ENCODE results near the gene TMEM131. TPM values are rescaled to one million over a fixed set of nuclear protein-coding genes. Genes with fewer than 3 reads are reported as not detected.
"Not testable (repeated sequence)": the region's sequence is repeated elsewhere in the genome, so short reads cannot be mapped to it uniquely, and the experiment has no call there.

The TMEM131 gene, protein sequence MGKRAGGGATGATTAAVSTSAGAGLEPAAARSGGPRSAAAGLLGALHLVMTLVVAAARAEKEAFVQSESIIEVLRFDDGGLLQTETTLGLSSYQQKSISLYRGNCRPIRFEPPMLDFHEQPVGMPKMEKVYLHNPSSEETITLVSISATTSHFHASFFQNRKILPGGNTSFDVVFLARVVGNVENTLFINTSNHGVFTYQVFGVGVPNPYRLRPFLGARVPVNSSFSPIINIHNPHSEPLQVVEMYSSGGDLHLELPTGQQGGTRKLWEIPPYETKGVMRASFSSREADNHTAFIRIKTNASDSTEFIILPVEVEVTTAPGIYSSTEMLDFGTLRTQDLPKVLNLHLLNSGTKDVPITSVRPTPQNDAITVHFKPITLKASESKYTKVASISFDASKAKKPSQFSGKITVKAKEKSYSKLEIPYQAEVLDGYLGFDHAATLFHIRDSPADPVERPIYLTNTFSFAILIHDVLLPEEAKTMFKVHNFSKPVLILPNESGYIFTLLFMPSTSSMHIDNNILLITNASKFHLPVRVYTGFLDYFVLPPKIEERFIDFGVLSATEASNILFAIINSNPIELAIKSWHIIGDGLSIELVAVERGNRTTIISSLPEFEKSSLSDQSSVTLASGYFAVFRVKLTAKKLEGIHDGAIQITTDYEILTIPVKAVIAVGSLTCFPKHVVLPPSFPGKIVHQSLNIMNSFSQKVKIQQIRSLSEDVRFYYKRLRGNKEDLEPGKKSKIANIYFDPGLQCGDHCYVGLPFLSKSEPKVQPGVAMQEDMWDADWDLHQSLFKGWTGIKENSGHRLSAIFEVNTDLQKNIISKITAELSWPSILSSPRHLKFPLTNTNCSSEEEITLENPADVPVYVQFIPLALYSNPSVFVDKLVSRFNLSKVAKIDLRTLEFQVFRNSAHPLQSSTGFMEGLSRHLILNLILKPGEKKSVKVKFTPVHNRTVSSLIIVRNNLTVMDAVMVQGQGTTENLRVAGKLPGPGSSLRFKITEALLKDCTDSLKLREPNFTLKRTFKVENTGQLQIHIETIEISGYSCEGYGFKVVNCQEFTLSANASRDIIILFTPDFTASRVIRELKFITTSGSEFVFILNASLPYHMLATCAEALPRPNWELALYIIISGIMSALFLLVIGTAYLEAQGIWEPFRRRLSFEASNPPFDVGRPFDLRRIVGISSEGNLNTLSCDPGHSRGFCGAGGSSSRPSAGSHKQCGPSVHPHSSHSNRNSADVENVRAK (N-terminal part only)
- polyA plus RNA-seq (2013, experiment 1 of 2; ENCODE audit: insufficient read length): 26.3 TPM
- 22.3 TPM for polyA plus RNA-seq (2013, experiment 2 of 2; ENCODE audit: insufficient read length)

DNA sequence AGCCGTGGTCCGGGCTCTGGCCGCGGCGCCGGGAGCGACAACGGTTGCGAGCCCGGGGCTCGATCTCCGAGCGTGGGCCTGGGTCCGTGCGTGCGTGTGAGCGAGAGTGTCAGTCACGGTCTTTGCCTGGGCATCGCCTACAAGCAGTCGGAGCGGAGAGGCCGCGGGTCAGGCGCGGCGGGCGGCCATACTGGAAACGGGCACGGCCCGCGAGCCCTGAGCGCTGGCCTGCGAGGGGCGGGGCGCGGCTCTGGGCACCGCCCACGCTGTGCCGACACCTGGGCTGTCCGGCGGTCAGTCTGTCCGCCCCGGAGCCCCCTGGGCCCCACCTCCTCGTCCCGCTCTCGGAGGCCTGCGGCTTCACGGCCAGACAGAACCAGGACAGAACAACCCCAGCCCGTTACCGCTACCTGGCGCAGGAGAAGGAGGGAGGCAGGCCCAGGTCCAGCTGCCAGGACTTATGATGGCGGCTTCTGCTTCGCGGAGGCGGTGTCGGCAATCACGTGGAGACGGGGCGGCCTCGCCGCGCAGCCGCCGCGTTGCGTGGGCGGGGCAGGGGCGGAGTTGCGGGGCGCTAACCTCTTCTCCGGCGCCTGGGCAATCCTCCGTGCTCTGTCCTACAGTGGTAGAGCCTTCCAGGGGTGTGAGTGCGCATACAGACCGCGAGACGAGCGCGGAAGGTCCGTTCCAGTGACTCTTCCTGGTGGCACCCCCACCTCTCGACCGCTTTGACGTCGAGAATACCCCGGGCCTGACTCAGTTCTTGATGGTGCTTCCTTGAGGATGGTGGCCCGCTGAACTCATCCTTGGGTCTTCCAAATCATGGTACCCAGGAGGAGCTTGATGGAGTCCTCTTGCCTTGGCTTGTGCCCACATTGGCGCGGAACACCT, at the start of gene TMEM131:
Gene TMEM131, minus strand, starts transcription at position 215 of the 891 bp plus-strand sequence. CDS start 286 bp downstream, outside the sequence.
- DNase-seq: peak; percentile 92

DNA sequence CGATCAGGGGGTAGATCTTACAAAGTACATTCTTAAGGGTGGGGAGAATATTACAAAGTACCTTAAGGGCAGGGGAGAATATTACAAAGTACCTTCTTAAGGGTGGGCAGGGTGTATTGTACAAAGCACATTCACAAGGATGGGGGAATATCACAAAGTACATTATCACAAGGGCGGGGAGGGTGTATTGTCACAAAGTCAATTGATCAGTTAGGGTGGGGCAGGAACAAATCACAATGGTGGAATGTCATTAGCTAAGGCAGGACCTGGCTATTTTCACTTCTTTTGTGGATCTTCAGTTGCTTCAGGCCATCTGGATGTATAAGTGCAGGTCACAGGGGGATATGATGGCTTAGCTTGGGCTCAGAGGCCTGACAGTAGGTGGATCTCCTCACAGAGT, 49.0 kb upstream of the TMEM131 start:
- DNase-seq: not testable (repeated sequence)

DNA sequence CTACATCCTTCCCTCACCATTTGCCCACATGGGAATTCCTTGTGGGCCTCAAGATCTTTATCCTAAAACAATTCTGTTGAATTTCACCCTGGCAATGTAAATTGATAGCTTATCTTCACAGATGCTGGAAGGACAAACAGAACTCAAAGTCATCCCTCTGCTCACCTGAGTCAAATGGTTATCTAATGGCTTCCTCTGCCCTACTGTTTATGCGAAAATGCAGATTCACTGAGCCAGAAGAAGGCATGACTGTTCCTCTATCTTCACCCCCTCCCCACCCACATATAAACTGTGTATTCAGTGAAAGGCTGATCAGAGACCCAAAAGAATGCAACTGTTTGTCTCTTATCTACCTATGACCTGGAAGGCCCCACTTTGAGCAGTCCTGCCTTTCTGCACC, 47.4 kb upstream of the TMEM131 start:
- DNase-seq: no peak

DNA sequence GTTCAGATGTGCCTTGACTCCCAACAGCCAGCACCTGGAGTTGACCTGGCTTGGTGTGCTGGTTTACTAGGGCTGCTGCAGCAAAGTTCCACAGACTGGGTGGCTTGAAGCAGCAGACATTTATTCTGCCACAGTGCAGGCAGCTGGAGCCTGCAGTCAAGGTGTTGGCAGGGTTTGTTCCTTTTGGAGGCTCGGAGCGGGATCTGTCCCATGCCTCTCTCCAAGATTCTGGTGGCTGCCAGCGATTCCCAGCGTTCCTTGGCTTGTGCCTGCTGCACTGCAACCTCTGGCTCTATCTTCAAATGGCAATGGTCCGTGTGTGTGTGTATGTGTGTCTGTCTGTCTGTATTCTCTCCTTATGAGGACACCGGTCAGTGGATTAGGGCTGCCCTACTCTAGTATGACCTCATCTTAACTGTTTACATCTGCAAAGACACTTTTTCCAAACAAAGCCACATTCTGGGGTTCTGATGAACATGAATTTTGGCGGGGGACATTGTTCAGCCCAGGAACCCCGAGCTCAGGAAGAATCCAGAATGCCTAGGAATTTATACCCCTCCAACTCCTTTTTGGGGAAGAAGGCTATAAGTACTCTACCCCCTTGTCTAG, 44.7 kb upstream of the TMEM131 start:
- no peak for DNase-seq

DNA sequence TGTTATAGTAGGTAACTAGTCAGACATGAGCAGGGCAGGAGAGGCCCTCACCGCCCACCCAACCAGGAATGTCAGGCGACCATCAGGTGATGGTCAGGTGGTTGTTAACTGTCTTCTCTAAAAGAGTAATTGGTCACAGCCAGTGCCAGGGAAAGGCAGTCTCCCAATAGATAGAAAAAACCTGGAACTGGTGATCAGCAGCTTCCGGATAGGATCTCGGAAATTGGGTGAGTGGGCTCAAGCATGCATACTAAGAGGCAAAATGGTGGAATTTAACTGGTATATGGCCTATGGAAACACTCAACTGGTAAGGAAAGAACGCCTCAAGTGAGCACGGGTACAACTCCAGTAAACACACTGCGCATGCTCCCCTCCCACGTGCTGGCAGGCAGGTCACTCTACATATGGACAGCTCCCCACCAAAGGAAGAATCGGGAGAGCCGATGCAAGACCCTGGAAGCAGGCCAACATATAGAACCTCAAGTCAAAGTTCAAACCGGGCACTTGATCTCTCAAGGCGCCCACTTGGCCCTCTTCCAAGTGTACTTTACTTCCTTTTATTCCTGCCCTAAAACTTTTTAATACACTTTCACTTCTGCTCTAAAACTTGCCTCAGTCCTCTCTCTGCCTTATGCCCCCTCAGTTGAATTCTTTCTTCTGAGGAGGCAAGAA, 43.5 kb upstream of the TMEM131 start:
- DNase-seq: no peak

DNA sequence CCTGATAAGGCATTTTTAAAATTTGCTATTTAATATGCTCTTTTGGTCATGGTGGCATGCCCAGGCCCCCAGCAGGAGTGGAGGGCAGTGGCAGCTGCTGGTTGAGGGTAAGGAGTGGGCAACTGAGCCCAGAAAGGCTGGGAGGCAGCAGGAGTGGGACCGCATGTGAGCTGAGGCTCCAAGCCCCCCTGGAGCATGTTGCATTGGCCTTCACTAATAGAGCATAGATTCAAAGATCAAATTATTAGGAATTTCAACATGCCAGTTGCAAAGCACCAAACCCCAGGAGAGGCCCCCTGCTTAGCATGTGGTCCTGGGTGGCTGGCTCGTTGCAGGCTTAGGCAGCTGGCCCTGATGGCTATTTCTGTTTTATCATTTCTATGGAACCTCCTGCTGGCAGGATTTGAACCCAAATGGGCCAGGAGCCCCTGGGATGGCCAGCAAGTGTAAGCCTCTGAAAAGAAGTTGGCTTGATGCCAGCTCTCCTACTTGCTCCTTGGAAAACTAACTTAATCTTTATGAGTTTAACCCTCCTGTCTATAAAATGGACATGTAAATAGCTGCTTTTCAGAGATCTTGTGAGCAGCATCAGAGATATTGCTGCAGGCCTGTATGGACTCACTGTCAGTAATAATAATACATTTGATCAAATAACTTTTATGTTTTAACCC, 42.1 kb upstream of the TMEM131 start:
- DNase-seq: no peak

DNA sequence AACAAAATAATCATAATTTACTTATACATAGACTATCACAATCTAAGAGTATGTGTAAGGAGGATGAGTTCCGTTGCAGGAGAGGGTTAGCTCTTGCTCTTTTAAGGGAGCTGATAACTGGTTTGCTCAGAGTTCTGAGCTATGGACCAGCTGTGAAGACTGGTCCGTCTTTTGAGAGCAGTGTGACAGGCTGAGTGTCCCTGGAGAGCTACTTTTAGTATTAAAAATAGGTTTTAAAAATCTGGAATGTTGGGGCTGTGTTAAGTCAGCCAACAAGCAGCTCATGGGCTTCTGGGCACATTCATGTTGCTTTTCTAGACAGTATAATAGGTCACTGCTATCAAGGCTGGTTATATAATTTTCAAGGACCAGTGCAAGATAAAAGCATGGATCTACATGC, 41.5 kb upstream of the TMEM131 start:
- DNase-seq: no peak

DNA sequence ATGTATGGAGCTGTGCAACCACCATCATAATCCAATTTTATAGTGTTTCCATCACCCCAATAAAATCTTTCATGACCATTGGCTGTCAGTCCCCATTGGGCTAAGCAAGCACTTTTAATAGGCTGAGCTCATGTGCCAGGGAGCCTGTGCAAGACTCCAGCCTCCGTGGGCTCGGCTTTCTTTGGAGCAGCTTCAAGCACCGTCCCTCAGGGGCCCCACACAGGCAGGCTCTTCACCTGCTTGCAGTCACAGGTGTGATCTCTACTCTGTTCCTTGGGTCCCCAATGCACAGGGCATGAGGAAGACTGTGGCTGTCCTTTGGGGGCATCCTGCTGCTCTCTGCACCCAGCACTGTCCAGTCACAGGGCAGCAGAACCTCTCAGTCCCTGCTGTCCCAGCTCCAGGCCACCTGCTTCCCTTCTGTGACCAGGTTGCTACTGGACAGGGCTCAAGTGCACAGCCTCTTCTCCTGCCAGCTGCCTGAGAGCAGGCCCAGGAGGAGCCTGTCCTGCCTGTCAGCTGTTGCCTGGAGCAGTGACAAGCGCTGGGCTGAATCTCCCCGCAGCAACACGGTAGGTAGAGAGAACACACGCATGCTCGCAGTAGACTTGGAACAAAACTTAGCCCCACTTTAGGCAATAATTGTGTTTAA, 40.7 kb upstream of the TMEM131 start:
- no peak for DNase-seq

DNA sequence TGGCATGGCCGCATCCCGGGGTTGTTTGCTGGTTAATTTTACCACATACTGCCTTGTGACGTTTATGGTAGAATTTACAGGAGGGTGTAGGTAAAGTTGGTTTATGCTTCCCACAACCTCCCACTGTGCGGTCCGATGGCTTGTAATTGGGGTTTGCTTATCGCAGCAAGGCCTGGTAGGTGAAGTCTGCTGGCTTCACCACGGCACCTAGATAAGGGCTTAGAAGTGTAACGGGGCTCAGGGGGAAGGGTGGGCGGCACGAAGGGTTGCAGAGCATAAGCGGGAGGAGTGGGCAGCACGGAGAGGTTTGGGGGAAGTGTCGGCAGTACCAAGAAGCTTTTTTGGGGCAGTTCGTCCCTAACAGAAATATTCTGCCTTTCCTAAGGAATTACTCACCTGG, 39.0 kb upstream of the TMEM131 start:
- DNase-seq: no peak

DNA sequence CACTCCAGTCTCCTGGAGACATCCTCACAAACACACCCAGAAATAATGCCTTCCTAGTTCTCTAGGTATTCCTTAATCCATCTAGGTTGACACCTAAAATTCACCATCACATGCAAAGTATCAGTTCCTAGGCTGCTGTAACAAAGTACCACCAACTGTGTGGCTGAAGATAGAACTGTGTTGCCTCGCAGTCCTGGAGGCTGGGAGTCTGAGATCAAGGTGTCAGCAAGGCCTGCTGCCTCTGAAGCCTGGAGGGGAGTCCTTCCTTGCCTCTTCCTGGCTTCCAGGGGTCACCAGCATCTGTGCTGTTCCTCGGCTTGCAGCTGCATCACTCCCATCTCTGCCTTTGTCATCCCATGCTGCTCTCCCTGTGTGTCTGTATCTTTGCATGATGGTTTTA, 36.3 kb upstream of the TMEM131 start:
- no peak for DNase-seq

DNA sequence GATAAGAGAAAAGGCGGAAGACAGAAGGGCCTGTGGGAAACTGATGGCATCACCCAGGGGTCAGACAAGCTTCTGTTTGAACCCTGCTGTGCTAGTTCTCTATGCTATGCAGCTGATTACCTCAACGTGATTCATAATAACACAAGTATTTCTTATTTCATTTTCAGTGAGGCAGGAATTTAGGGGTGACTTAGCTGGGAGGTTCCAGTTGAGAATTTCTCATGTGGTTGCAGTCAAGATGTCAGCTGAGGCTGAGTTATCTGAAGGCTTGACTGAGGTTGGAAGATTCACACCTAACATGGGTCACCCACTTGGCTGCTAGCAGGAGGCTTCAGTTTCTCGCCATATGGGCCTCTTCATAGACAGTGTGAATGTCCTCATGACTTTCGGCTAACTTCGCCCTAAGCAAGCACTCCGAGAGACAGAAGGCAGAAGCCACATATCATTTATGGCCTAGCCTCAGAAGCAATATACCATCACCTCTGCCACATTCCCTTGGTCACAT, 34.0 kb upstream of the TMEM131 start:
- peak; percentile 35 for DNase-seq

DNA sequence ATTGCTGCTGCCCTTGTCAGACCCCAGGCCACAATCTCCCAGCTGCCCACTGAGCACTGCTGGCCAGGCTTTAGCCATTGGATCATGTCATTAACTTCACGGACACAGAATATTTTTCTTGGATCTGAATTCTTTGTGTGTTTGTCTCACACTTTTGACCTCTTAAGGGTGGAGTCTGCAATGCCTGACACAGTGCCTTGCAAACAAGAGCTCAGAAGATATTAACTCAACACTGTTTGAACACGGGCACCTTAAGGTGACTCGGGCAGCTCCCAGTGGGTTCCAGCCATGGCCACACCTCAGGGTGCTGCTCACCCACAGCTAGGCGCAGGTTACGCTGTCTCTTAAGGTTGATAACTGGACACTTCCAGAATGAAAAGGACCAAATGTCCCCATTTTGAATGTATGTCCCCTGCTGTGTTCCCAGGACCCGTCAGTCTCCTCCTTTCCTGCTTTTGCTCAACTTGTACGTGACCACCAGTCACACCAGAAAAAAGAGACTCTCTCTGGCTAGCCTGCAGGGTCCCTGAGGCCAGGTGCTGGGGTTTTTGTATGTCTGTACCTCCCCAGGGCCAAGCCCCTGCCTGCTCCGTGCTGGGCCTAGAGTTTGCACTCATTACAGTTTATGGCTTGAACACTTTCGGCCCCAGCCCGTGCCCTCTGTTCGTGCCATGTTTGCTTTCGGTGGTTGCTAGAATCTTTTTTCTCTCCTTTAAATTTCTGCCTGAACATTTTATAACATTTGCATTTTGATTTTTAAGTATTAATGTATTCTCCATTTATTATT, 33.4 kb upstream of the TMEM131 start:
- DNase-seq: no peak

DNA sequence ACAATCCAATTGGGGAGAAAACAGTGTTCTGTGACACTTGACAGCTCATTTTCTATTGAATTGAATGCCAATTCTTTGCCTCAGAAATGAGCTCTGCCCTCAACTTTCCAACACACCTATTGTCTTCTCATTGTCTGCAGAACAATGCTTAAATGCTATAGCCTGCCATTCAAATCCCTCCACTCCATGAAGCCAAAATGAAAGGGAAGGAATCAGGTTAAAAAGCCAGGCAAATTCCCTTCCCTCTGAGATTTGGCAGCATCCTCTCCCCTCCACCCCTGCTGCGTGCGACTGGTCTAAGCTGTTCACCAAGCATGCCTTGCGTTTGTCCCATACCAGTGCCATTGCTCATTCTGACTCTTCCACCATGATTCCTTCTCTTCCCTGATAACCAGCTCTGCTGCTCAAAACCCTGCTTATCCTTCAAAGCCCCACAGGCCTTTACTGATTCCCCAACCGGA, 32.4 kb upstream of the TMEM131 start:
- peak; percentile 81 for DNase-seq

DNA sequence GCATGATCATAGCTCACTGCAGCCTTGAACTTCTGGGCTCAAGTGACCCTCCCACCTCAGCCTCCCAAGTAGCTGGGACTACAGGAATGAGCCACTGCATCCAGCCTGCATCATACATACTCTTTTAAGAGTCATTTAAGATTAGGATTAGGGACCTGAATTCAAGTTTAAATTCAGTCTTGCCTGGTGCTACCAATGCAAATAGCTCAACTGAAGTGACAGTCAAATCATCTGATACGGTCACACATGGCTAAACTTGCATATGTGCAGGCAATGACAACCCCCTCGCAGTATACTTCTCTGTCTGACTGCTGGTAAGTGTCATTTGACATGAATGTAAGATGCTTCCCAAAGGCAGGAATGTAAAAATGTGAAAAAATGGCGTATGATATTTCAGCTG, 31.8 kb upstream of the TMEM131 start:
- peak; percentile 8 for DNase-seq

DNA sequence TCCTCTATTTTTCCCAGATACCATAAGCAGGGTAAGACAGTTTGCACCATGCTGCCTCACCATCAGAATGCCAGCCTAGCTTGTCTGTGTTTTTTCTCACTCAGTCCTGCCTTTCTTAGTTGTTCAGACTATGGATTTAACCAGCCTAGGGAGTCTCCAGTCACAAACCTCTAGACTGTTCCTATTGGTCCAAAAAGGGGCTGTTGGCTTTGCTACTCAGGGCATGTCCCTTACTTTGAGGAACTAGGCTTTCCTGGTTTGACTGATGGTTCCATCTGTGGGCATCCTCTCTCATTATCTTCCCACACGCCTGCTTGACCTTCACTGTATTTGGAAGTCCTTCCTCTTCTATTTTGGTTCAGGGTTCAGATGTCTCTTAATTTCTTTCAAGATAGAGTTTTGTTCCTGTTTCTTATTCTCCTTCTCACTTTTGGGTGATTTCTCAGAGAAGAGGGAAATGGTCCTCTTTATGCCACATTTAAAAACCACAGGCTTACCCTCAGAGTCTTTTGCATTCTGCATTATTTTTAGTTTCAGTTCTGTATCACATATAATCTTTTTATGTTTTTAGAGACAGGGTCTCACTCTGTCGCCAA, 31.3 kb upstream of the TMEM131 start:
- DNase-seq: no peak

DNA sequence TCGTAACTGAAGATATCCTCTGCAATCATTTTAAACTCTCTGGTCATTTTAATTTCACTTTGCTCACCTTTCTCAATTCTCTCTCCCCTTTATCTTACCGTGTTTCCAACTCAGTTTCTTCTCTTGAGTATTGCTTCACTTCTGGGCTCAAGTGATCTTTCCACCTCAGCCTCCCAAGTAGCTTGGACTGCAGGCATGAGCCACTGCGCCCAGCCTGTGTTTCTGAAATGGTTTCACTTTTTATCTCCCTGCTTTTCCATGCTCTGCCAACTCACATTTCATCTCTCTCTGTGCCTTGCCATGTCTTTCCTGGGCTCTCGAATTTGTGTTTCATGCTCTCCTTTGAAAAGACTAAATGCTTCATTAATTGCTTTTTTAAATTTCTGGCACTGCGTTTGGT, 30.5 kb upstream of the TMEM131 start:
- no peak for DNase-seq

DNA sequence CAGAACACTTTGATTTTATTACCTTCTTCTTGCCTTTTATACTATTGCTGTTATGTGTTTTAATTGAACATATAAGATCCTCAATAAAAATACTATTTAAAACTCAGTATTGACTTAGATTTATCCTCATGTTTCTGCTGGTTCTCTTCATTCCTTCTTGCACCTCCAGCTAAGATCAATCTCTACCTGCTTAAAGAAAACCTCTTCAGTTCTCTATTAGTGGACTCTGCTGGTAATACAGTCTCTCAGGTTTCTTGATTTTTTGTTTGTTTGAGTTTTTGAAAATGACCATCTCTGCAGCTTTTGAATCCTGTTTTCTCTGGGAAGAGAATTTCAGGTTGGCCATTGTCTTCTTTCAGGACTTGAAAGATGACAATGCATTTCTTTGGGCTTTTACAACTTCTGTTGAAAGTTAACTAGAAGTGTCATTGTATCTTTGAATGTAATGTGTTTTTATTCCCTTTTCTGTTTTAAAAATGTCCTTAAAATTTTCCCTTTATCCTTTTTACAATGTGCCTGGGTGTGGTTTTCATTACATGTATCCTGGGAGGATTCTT, 29.8 kb upstream of the TMEM131 start:
- no peak for DNase-seq

Data from fibroblast of skin of back (primary cell).